Mammary epithelial cell (primary cell): ENCODE data around the gene EFCAB6.

ENCODE experiments used
- EZH2 ChIP-seq: IDR thresholded peaks from 2 replicates; pipeline ENCODE4 v1.6.1; 2012; ENCODE audit warnings: low read length, inconsistent platforms, borderline replicate concordance
- TF ChIP-seq, protein P1 (sequence below), 2 donors: IDR thresholded peaks in 1 of 2; conservative IDR thresholded peaks in 1 of 2; 2 replicates each; pipeline ENCODE4 v1.5.1; 2011 to 2012; ENCODE audit warnings: inconsistent platforms in 2 of 2, low read length in 2 of 2, mild to moderate bottlenecking in 2 of 2, control low read depth in 1 of 2, low read depth in 1 of 2; ENCODE audit not compliant: insufficient read depth in 1 of 2; ENCODE audit errors: extremely low read depth in 1 of 2

DNA sequence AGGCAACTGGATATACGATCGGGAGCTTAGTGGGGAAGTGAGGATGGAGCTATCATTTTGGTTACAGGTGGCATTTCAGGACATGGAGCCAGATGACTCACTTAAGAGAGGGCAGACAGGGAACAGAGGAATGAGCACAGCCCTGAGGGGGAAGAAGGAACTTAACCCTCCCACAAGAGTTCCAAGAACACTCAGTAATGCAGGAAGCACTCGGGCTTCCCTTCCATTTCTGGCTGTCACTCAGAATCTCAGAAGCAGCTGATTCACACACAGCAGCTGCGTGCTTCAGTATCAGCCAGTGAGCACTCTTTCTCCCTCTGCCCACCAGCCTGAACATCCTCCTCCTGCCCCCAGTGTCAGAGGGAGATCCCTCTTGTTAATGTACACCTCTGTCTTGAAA is 34.8 kb downstream of the EFCAB6 start:
- TF ChIP-seq, protein P1, sequence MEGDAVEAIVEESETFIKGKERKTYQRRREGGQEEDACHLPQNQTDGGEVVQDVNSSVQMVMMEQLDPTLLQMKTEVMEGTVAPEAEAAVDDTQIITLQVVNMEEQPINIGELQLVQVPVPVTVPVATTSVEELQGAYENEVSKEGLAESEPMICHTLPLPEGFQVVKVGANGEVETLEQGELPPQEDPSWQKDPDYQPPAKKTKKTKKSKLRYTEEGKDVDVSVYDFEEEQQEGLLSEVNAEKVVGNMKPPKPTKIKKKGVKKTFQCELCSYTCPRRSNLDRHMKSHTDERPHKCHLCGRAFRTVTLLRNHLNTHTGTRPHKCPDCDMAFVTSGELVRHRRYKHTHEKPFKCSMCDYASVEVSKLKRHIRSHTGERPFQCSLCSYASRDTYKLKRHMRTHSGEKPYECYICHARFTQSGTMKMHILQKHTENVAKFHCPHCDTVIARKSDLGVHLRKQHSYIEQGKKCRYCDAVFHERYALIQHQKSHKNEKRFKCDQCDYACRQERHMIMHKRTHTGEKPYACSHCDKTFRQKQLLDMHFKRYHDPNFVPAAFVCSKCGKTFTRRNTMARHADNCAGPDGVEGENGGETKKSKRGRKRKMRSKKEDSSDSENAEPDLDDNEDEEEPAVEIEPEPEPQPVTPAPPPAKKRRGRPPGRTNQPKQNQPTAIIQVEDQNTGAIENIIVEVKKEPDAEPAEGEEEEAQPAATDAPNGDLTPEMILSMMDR (conservative IDR thresholded peaks at IDR 0.05 in 1 of 2, IDR thresholded peaks at IDR 0.05 in 1 of 2; ENCODE audit: extremely low read depth in 1 of 2, insufficient read depth in 1 of 2, low read depth in 1 of 2, low read length in 2 of 2), result peak in 1 of 2 donors; percentile 26
- TF ChIP-seq EZH2, result no peak
